Stromal cell of bone marrow (primary cell): Measurements from ENCODE around the gene BANF1.

ENCODE experiments used
- DNase-seq: peaks from one replicate; pipeline ENCODE4 v3.0.0-alpha.2; 2012; ENCODE audit warnings: low read depth

BANF1 gene, protein sequence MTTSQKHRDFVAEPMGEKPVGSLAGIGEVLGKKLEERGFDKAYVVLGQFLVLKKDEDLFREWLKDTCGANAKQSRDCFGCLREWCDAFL

GRCh38 chr11:66001942-66002647, at the start of gene BANF1, which contains the start of gene EIF1AD:
Gene BANF1 (plus strand): TSS chr11:66002503. CDS start chr11:66003251, 748 bp downstream.
Gene EIF1AD (minus strand): TSS chr11:66002157. CDS start chr11:66000389, 1,768 bp downstream.
- DNase-seq = peak; percentile 97

DNA sequence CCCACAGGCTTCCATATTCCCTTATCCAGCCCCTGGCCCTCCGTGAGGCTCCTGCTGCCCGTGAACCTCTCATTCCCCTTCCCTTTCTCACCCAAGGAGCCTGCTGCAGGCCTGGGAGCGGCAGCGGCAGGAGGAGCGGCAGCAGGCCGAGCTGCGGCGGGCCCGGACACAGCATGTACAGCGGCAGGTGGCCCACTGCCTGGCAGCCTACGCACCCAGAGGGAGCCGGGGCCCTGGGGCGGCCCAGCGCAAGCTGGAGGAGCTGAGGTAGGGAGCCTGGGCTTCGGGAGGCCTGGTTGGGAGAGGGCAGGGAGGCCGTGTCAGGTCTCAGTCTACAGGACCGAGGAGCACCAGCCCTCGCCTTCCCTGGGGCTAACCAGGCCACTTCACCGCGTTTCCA, 48.8 kb upstream of the BANF1 start:
- DNase-seq = no peak

DNA sequence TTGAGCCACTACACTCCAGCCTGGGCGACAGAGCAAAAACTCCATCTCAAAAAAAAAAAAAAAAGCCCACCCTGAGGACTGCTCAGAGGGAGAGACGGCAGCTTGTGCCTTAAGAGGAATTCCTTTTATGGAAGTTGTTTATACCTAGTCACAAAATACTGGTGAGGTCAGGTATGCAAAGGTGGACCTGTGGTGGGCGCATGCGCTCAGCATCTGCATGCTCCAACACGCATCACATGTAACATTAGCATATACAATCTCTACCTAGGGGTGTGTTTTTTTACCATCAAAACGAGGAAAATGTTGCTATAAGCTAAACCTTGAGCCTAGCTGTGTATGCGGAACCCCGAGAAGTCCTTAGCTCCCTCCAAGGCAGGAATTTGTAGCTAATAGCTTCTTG, 47.5 kb upstream of the BANF1 start:
- DNase-seq = no peak

DNA sequence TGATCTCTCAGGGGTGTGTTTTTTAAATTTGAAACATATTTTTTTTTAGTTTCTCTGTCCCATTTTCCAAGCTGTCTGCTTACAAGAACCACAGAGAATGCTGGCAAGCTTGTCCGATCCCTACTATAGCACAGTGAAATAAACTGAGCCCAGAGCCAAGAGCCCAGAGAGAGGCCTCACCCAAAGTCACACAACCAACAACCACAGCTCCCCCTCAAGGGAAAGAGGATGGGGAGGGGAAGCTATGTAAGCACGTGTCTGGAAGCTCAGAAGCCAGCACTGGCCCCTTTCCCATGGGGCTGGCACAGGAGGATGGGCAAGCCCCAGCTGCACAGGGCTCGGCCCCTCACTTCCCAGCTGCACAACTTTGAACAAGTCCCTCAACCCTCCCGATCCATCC, 44.0 kb upstream of the BANF1 start:
- DNase-seq = no peak

GRCh38 chr11:65958774-65959420, 43.4 kb upstream of the BANF1 start:
- DNase-seq = no peak

DNA sequence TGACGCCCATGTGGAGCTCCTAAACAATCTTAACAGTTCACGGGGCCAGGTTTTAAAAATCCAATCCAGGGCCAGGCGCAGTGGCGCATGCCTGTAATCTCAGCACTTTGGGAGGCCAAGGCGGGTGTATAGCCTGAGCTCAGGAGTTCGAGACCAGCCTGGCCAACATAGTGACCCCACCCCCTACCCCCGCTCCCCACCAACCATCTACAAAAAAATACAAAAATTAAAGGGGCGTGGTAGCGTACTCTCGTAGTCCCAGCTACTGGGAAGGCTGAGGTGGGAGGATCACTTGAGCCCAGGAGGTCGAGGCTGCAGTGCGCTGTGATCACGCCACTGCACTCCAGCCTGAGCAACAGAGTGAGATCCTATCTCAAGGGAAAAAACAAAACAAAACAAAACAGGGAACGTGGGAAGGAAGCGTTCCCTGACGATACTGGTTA, 41.5 kb upstream of the BANF1 start:
- DNase-seq = no peak

DNA sequence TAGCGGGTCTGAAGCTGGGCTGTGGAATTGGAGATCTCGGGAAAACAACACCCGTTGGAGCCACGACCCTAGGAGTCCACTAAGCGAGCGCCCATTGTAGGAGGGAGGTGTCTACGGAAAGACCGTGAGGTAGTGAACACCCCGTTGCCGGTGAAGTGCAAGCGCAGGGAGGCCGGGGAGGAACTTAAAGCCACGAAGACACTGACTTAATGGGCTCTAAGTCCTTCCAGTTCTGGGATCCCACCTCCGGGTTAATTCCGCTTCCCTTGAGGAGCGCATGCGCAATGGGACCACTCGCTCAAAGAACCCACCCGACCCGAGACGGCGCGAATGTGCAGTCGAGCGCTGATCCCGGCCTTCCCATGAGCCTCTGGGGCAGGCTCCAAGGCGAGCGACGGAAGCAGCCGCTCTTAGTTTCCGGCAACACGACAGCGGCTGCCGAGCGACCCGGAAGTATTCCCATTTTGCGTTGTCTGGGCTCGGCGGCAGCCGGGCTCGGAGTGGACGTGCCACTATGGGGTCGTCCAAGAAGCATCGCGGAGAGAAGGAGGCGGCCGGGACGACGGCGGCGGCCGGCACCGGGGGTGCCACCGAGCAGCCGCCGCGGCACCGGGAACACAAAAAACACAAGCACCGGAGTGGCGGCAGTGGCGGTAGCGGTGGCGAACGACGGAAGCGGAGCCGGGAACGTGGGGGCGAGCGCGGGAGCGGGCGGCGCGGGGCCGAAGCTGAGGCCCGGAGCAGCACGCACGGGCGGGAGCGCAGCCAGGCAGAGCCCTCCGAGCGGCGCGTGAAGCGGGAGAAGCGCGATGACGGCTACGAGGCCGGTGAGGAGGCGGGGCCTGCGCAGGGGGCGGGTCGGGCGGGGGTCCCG, 40.8 kb upstream of the BANF1 start, which contains the start of gene SART1:
Gene SART1 (plus strand): TSS at position 468 of the 874 bp plus-strand sequence. CDS start 47 bp downstream, at position 515.
- DNase-seq = peak; percentile 96

GRCh38 chr11:65962141-65962564, 40.1 kb upstream of the BANF1 start:
- DNase-seq = no peak

- no peak for DNase-seq
Measured at GRCh38 chr11:65964906-65965305, 37.4 kb upstream of the BANF1 start.

- DNase-seq = no peak
Measured at GRCh38 chr11:65965986-65966762, 36.1 kb upstream of the BANF1 start.

- DNase-seq = no peak
Measured at GRCh38 chr11:65967329-65967934, 34.9 kb upstream of the BANF1 start.

GRCh38 chr11:65968600-65969482, 33.5 kb upstream of the BANF1 start:
- DNase-seq = no peak

DNA sequence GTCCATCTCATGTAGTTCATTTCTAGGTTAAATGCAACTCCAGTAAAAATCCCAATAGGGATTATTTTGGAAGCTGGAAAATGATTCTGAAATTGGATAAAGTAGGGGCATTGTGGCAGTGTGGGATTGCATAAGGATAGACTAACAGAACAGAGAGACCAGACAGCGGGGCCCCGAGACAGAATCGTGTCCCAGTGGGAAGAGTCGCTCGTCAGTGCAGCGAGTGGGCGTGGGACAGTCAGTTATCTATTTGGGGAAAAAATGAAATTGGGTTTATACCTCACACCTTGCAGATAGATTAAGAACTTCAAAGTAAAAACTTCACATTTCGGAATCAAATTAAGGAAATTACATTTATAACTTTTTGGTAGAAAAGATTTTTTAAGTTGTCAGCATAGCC, 30.2 kb upstream of the BANF1 start:
- DNase-seq = no peak

DNA sequence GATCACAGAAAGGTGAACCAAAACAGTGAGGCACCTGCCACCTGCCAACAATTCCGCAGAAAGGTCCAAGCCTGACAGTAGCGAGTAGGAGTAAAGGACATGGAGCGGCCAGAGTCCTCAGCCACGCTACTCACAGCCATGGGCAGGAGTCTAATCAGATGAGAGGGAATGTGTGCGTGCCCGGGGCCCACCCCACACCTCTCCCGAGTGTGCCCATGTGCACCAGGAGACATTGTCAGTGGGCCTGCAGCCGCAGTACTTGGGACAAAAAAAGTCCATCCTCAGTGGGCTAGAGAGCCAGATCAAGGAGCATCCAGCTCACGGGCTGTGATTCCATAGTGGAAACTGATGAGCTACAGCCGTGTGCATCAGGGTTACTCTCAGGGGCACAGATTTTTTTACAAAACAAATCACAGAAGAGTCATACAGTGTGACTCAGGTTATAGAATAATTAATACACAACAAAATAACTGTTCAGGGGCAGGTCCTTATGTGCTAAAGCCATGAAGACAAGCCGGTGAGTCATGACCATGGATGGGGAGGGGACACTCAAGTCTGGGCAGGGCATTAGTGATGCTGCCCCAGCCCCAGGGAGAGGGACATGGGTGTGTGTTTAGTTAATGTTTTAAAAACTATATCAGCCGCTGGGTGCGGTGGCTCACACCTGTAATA, 28.7 kb upstream of the BANF1 start:
- DNase-seq = peak; percentile 33

DNA sequence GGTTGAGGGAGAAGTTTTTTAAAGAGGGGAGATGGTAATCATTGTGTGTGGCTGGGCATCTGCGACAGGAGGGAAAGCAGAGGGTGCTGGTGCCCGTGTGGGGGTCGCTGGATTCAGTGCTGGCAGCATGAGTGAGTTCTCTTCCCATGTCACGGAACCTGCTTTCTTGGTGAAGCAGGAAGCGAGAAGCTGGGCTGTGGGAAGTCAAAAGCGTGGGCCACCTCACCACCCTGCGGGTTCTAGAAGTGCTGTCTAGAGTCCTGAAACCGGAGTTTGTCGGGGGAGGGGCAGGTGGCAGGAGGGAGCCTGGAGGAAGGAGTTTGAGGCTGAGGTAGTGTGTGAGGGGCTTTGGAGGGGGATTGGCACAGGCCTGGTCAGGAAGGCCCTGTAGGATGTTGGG, 26.5 kb upstream of the BANF1 start:
- no peak for DNase-seq

- no peak for DNase-seq
Measured at GRCh38 chr11:65976216-65977176, 25.8 kb upstream of the BANF1 start.

- DNase-seq = no peak
Measured at GRCh38 chr11:65977621-65978390, 24.5 kb upstream of the BANF1 start.
